Right lobe of liver (tissue), 4 donors: Measurements from ENCODE around the gene RIPK1.

ENCODE experiments used
- POLR2A ChIP-seq: fragments of 450-650 bp; IDR thresholded peaks from one replicate; pipeline ENCODE4 v1.6.1; 2017; ENCODE audit warnings: antibody characterized with exemption, mild to moderate bottlenecking
- TF ChIP-seq, protein P1 (sequence below), 4 donors: fragments of 200-600 bp in 3 of 4; fragments of 450-650 bp in 1 of 4; IDR thresholded peaks; one replicate each; pipeline versions ENCODE4 v1.5.1 to v1.8.0; 2016 to 2022; ENCODE audit warnings: antibody characterized with exemption in 4 of 4, mild to moderate bottlenecking in 2 of 4
- donor health status: DM: no; HTN: no; CAD: no.
- donor health status: DM: no; HTN: no; CAD: no.
- donor health status: DM: no; HTN: yes; CAD: no.

DNA sequence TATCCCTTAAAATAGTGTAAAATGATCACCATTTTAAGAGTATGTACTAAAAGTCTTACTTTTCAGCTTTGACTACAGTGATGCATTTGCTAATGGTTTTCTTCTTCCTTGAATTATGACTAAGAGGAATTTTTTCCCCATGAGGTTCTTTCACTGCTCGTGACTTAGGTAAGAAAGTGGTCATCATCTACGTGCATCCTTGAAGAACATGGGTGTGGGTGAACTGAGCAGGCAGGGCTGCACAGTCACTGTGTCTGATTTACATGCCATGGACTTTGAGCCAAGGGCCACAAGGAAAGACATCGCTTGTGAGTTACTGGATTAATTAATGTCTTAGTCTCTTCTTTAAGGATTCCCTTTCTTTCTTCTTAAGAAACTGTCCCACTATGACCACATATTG is 35.3 kb upstream of the RIPK1 start:
- TF ChIP-seq, protein P1, sequence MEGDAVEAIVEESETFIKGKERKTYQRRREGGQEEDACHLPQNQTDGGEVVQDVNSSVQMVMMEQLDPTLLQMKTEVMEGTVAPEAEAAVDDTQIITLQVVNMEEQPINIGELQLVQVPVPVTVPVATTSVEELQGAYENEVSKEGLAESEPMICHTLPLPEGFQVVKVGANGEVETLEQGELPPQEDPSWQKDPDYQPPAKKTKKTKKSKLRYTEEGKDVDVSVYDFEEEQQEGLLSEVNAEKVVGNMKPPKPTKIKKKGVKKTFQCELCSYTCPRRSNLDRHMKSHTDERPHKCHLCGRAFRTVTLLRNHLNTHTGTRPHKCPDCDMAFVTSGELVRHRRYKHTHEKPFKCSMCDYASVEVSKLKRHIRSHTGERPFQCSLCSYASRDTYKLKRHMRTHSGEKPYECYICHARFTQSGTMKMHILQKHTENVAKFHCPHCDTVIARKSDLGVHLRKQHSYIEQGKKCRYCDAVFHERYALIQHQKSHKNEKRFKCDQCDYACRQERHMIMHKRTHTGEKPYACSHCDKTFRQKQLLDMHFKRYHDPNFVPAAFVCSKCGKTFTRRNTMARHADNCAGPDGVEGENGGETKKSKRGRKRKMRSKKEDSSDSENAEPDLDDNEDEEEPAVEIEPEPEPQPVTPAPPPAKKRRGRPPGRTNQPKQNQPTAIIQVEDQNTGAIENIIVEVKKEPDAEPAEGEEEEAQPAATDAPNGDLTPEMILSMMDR (IDR thresholded peaks at IDR 0.05): no peak
- no peak for TF ChIP-seq POLR2A
